AG08395 (cell line): ENCODE measurements around the gene GAPDH.
"Not testable (repeated sequence)": the region's sequence is repeated elsewhere in the genome, so short reads cannot be mapped to it uniquely, and the experiment has no call there.

ENCODE experiments used
- DNase-seq: peaks from one replicate; pipeline ENCODE4 v3.0.0; 2012; ENCODE audit warnings: mixed read lengths, low spot score

GAPDH gene

DNA sequence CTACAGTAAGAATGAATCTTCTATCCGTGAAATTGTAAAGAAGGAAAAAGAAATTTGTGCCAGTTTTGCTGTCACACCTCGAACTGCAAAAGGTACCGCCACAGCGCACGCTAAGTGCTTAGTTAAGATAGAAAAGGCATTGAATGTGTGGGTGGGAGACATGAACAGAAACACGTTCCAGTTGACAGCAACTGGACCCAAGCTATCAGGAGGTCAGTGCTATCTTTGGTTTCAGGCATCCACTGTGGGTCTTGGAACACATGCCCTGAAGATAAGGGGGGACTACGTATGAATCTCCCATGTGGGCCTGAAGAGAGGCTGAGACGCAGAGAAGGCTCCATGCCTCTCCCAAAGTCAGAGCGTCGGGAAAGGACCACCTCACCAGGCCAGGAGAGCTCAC, 11.7 kb downstream of the GAPDH start:
- no peak for DNase-seq

DNA sequence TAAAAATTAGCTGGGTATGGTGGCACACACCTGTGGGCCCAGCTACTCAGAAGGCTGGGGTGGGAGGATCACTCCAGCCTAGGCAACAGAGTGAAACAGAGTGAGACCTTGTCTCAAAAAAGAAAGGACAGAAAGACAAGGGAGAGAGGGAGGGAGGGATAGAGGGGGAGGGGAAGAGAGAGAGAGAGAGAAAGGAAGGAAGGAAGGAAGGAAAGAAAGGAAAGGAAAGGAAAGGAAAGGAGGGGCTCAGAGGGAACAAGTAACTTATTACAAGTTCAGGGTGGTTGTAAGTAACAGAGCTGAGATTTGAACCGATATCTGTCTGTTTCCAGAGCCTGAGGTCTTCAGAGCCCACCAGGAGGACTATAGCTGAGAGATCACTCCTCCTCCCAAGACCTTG, 13.2 kb downstream of the GAPDH start:
- DNase-seq, result no peak

DNA sequence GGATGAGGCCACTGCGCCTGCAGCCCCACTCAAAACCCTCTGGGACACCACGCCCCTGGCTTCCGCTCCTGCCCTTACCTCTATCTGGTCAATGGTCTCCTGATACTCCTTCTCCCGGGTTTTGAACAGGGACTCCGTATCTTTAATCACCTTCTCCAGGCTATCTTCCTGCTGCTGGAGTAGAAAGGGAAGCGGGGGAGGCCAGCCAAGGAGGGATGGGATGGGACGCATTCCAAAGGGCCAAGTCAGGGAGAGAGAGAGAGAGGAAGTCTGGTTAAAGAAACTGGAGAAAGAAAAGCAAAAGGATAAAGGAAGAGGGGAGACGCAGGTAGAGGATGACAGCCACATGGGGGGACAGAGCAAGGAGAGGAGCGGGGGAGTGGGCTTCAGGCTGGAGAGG, 13.7 kb downstream of the GAPDH start:
- peak; percentile 69 for DNase-seq

DNA sequence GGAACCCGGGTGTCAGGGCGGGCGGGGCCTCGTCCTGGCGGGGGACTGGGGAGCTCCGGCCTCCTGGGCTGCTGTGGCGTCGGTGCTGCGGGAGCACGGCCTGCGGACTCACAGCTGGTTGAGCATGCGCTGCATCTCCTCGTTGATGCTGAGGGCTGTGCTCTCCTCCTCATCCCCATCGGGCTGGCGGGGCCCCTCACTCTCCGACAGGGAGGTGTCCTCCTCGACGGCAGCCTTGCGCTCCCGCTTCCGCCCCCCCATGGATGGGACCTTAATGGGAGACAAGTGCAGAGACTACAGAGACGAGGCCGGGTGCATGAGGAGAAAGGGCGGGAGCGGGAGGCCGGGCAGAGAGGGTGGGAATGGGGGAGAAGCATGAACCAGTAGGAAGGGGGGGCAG, 14.2 kb downstream of the GAPDH start:
- no peak for DNase-seq

DNA sequence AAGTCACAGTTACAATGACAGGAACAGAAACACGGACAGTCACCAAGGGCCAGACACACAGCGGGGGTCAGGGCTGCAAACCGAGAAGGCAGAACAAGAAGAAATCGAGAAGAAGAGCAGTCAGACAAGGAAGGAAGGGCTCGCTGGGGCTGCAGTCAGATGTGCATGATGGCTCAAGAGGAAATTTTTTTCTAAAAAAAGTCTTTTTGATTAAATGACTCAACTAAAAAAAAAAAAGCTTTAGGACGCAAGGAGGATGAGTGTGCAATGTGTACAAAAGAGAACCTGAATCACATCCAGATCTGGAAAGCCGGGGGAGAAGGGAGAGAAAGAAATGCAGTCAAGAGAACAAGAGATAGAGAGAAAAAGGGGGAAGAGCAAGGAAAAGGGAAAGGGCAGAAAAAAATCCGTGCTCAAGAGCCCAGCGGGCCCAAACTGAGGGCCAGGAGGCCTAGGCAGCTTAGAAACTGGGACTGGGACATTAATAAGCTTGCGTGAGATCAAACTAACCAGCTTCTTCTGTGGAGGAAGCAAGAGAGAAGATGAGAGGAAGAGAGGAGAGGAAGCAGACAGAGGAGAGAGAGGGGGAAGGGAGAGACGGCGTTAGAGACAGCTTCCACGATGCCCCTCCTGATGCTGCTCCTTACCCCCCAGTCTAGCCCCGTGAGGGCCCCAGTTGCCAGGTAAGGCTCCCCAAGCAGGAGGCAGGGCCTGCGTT, 14.8 kb downstream of the GAPDH start:
- peak; percentile 60 for DNase-seq

DNA sequence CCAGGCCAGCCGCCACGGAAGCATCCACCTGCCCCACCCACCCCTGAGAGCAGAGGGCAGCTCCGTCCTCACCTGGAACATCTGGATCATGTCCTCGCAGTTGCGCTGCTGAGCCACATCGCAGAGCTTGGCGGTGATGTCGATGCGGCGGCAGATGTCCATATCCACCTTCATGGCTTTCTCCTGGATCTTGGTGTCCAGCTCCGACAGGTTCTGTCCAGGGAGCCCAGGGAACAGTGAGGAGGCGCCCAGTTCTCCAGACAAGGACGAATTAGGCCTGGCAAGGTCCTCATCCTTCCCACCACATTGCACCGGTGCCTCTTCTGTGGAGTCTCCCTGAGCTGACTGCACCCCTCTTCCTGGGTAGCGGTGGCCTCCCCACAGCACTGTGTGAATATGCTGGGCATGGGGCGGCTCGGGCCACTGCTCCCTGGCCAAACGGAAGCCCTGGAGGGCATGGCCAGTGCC, 15.4 kb downstream of the GAPDH start:
- no peak for DNase-seq

DNA sequence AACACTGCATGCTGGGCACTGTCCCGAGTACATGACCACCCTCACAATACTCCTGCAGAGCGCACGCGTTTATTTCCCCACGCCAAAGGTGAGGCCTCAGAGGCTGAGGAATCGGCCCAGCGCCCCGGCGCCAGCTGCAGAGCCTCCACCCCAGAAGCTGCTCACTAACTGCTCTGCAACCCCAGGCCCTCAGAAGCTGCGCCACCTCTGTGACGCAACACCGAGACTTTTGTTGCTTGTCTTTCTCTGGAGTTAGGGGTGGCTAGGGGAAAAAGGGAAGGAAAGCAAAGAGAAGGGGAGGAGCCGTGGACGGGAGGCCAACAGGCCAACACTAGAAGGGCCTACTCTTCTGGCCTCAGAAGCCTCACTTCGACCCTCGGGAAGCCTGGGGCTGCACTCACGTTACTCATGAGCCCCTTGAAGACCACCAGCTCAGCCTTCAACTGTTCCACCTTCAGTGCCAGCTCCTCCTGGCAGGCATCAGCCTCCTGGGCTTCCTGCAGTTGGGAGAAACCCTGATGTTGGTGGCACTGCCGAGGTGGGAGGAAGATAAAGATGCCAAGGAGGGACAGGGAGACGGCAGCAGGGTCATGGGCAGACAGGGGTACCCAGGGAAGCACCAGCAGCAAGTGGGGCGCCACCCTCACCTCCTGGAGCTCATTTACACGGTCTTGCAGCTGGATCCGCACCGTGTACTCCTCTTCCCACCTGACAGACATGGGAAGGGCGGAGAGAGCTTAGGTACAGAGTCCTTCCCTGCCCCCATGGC, 16.2 kb downstream of the GAPDH start:
- no peak for DNase-seq

DNA sequence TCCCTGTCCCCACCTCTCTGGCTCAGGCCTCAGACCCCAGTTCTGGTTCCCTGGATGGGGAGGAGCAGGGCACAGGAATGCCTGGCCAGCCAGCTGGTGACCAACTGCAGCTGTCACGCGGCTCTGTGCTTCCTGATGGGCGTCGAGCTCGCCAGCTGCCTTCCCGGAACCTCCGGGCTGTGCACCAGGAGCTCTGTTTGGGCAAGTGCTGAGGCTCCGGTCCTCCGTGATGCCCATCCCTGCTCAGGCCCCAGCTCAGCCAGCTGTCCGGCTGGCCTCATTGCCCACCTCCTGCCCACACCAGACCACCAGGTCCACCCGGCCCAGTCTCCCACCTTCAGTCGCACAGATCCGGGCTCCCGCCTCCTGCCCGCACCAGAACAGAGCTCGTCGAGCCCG, 16.7 kb downstream of the GAPDH start:
- DNase-seq, result peak; percentile 55

DNA sequence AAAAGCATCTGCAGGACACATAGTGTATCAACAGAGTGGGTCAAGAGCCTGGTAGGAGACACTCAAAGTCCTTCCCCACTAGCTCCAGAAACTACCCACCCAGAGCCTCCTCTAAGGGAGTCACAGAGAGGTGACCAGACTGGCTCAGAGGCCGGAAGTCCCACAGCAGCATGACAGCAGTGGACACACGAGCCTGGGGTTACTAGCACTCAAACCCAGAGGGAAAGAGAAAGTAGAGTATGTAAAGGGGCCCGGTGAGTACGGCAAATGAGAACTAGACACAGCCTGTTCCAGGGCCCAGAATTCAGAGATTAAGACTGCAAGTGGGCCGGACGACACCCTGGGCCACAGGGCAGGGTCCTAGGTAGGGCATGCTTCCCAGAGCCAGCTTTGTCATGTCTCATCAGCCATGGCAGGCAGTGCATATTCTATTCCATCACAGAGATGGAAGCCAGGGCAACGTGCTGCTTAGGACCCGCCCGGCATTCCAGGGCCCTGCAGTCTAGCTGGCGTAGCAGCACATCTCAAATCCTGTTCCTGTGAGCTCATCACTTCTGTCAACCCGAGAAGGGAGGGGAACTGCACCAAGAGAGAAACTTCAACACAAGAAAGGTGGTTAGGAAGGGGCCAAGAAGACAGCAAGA, 17.3 kb downstream of the GAPDH start:
- DNase-seq, result peak; percentile 65

DNA sequence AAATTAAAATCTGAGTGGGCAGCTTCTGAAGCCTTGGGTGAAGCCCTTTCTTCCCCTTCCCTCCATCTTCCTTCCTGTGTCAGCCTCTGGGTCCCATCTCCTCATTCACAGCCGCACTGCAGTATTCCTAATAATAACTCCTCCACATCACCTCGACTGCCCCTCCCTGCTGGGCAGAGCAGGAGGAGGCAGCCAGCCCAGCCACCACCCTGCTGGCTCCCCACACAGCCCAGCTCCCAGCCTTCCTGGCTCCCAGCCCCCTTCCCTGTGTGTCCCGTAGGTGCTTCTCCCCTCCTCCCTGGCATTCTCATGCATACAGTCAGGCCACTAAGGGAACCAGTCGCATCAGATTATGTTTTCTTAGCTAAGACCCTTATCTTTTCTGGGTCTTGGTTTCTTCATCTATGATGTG, 17.8 kb downstream of the GAPDH start:
- peak; percentile 25 for DNase-seq

DNA sequence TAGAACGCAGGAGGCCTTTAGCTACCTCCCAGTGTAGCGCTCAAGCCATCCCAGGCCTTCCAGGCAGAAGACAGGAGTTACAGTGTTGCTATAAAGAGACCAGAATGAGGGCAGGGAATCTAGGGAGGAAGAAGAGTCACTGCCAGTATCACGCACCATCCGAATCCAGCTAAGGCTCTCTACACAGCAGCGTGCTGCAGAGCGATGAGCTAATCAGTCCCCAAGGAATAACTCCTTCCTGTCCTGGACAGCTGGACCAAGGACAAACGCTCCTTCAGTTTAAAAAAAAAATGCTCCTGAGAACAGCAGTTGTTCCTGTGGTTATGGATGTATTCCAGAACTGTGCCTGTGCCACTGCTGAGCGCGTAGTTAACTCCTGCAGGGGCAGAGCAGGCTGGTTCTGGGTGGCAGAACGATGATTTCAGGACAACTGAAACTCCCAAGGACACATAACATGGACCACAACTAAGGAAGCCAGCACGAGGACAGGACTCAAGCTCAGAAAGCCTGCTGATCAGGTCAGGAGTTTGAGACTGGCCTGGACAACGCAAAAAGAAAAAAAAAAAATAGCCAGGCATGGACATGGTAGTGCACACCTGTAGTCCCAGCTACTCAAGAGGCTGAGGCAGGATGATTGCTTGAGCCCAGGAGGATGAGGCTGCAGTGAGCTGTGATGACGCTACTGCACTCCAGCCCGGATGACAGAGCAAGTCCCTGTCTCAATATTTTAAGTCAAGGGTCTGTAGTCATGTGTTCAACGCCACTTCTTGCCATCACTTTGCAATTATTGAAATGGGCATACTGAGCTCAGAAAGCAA, 18.9 kb downstream of the GAPDH start:
- DNase-seq, result peak; percentile 87

DNA sequence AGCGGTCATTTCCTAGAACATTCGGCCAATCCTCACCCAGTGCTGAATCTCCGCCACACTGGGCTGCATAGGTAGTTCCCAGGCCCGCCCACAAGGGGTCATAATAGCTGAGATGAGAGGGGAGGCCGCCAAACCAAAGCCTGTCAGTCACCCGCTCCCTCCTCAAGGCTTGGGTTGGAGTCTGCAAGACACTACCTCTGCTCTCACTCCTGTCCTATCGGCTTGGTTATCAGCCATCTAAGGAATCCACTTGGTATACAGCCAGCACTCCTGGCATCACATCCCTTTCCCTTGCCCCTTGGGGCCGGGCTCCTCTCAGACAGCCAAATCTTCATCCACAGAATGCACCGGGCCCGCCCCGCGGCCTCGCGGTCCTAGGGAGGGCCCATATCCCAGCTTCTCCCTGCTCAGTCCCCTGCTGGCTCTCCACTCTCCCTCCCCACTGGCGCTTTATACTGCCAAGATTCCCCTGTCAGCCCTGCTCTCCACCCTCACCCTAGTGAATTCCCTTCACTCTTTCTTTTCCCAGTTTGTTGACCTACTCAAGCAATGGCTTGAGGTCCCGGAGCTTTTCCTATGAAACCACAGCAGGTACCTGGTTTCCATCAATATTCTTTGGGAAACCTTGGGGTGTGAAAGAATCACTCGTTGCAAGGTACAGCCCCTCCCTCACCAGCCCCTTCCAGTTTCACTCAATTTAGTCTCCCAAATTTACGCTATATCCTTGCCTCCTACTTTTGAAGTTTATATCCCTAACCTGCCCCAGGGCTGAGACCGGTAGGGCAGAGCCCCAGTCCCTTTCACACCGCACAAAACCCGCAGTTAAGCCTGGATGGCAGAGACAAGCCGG, 20.1 kb downstream of the GAPDH start:
- DNase-seq, result peak; percentile 66

DNA sequence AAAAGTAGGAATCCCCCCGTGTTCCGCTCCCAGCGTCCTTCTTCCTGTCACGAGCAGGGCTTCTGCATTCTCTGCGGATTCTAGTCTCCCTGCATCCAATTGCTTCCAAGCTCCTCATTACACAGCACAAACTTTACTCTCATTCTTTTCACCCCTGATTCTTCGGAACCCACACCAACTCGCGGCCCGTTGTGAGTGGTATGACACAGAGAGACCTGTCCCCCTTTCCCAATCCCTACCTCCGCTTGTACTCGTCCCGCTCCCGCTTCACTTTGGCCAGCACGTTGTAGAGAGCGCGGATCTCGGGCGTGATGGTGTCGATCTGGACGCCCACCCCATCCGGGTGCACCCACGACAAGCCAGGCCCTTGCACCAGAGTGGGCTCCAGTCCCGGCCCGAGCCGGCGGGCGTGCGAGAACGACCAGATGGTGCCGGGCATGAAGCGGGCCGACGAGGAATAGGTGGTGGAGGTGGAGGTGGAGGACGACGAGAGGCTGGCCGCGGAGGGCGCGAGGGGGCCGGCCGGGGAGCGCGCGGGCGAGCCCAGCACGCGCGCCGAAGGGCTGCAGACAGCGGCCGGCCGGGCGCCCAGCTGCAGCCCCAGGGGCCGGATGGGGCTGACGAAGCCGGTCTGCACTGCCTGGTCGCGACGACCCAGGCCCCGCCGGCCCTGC, 20.8 kb downstream of the GAPDH start:
- DNase-seq, result no peak

DNA sequence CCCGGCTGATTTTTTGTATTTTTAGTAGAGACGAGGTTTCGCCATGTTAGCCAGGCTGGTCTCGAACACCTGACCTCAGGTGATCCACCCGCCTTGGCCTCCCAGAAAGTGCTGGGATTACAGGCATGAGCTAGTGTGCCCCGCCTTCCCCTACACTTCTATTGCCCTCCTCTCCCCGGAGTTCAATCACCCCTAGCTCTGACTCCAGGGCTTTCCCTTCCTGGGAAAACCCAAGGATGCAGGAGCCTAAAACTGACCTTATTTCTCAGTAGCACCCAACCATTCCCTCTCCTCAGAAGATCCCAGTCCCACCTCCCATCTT, 22.1 kb downstream of the GAPDH start:
- DNase-seq, result not testable (repeated sequence)

DNA sequence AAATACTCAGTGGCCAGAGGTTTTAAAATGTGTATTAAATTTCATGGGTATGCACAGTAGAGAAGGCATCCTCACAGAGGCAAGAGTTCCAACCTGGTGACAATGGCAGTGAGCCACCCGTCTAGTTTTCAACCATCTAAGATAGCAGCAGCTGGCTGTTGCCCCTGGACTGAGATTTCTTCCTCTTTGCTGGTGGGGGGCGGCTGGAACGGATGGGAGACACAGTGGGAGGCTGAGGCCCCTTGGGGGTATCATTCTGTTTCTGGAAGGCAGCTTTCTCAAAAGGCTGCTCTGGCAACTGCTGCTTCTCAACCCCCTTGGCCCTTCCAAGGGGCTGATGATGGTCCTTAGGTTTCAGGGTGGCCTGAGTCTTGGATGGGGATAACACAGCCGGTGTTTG, 22.5 kb downstream of the GAPDH start:
- no peak for DNase-seq

DNA sequence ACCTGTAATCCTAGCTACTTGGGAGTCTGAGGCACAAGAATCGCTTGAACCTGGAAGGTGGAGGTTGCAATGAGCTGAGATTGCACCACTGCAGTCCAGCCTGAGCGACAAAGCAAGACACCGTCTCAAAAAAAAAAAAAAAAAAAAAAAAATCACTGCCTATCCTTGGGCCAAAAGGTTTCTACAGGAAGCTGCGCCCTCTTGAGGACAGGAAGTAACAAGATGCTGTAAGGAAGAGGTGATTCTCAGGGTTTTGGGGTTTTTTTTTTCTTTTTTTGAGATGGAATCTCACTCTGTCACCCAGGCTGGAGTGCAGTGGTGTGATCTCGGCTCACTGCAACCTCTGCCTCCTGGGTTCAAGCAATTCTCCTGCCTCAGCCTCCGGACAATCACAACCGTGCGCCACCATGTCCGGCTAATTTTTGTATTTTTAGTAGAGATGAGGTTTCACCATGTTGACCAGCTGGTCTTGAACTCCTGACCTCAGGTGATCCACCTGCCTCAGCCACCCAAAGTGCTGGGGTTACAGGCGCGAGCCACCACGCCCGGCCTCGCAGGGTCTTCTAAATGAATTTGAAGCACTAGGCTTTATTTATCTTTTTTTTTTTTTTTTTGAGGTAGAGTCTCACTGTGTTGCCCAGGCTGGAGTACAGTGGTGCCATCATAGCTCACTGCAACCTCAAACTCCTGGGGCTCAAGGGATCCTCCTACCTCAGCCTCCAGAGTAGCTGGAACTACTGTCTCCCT, 23.9 kb downstream of the GAPDH start:
- DNase-seq, result peak; percentile 62

DNA sequence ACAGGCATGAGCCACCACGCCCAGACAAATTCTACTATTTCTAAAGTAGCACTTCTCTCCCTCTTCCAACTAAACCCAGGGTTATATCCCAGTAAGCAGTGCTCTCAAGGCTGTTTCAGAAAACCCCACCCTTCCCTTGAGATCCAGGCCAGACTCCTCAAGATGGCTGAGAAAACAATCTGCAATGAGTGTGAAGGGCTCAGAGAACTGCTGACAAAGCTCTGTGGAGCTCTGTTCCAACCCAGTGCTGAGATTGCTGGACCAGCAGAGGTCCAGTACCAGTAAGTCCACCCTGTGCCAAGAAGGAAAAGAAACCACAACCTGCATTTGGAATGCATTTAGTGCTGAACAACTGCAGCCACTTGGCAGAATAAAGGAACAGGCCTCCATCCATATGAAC, 25.2 kb downstream of the GAPDH start:
- DNase-seq, result no peak

DNA sequence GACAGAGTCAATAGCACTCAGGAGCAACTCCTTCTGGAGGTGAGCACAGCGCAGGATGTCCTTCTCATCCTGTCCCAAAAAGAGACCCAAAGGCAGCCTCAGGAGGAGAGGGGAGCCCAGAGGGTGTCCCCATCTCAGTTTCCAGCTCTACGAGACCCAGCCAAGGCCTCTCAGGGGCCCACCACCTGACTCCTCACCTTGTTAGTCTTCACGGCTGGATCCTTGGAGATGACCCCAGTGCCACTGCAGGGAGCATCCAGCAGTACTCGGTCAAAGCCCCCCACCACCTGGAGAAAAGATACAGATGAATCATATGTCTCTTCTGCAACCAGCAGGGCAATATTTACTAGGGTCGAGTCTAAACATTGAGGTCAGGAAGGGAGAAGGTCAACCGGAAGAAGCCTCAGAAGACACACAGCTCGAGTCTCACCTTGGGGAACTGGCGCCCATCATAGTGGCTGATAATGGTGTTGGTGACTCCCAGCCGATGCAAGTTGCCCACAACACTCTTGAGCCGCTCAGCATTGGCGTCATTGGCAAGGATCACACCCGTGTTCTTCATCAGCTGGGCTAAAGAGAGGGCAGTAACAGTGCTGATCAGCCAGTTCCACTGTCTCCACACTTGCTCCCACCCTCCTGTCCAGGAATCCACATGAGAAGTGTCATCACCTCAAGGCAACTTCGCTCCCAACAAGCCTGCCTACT, 26.3 kb downstream of the GAPDH start:
- no peak for DNase-seq

DNA sequence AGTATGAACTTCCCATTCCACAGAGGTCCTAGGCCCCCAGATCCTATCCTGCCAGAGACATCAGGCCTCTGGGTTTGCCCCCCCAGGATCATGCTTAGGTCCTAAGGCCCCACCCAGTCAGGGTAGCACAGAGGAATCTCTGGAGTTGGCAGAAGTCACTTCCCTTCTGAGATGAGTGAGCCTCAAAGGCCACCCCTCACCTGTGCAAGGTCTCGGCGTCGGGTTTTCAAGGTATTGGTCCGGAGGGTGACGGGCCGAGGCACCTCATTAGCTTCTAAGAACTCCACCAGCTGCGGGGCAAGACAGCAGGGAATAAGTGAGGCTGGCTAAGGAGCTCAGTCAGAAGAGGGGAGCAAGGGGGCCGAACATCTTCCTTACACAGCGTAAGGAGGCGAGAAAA, 28.6 kb downstream of the GAPDH start:
- DNase-seq, result no peak
